HepG2 (cell line): ENCODE results near the gene UAP1L1. TPM values are rescaled to one million over a fixed set of nuclear protein-coding genes. Genes with fewer than 3 reads are reported as not detected.

Experiments used
- ATAC-seq: fragments of 200-7000 bp; cut with Tn5 transposase; 3 replicates; pipeline ENCODE4 v1.9.1; 2020; ENCODE audit warnings: mild to moderate bottlenecking, moderate library complexity
- BruUV-seq: library from RNA; stranded (reverse); fragments of 400-500 nt; replicated peaks from 2 replicates; lab custom pipeline; 2021; lab: Mats Ljungman, UMichigan
- CTCF ChIA-PET: fragments of 300-600 bp; formaldehyde crosslinking; extraction: SDS; loops from one replicate; lab custom pipeline; 2021; ENCODE audit warnings: low total read pairs, inconsistent platforms, low intra/inter-chr PET ratio; lab: Yijun Ruan, JAX
- POLR2A ChIA-PET: fragments of 350-600 bp; sonication (Branson Sonifier 250); formaldehyde crosslinking; loops from one replicate; lab custom pipeline; 2020; ENCODE audit warnings: antibody characterized with exemption, inconsistent platforms; lab: Yijun Ruan, JAX
- DNase-seq: peaks from one replicate; pipeline ENCODE4 v3.0.0-alpha.2; 2015; ENCODE audit warnings: low spot score
- FAIRE-seq: peaks from 3 replicates; lab custom pipeline; 2011; peaks lifted over from hg19 to GRCh38; lab: Jason Lieb, UNC
- H2AFZ ChIP-seq: one replicate; pipeline ENCODE4 v1.6.1; 2011; ENCODE audit warnings: low read length, inconsistent platforms
- H3K27ac ChIP-seq: fragments of 300-600 bp; 3 replicates; pipeline ENCODE4 v1.8.0; 2011; ENCODE audit warnings: mixed run types, mild to moderate bottlenecking, mixed read lengths, low read length, inconsistent platforms; ENCODE audit not compliant: insufficient read depth; ENCODE audit errors: extremely low read length
- H3K27me3 ChIP-seq, 2 experiments: fragments of 200-600 bp in 1 of 2; 2 replicates in 1 of 2; 3 replicates in 1 of 2; pipeline versions ENCODE4 v1.6.0 to v1.8.0; 2011; ENCODE audit warnings: low read length in 2 of 2, mild to moderate bottlenecking in 2 of 2, moderate library complexity in 2 of 2, inconsistent platforms in 1 of 2; ENCODE audit not compliant: insufficient read depth in 2 of 2, control insufficient read depth in 1 of 2
- H3K36me3 ChIP-seq, 2 experiments: fragments of 200-600 bp in 1 of 2; replicated peaks in 1 of 2; 2 replicates in 1 of 2; 3 replicates in 1 of 2; pipeline versions ENCODE4 v1.5.1 to v1.8.0; 2011; ENCODE audit warnings: low read length in 2 of 2, inconsistent platforms in 1 of 2; ENCODE audit not compliant: insufficient read depth in 2 of 2, control insufficient read depth in 1 of 2
- H3K4me1 ChIP-seq: 2 replicates; pipeline ENCODE4 v1.5.1; 2012; ENCODE audit warnings: low read length, inconsistent platforms; ENCODE audit not compliant: insufficient read depth
- H3K4me2 ChIP-seq: 2 replicates; pipeline ENCODE4 v1.6.0; 2011; ENCODE audit warnings: low read depth, low read length, inconsistent platforms
- H3K4me3 ChIP-seq, 3 experiments: fragments of 200-600 bp in 1 of 3; sonication (generic), shearing (Covaris generic) in 1 of 3; replicated peaks in 1 of 3; 2 replicates each; pipeline ENCODE4 v1.5.1; 2011 to 2016; ENCODE audit warnings: low read length in 3 of 3, inconsistent platforms in 2 of 3, low read depth in 2 of 3, mild to moderate bottlenecking in 2 of 3, control low read depth in 1 of 3, mixed read lengths in 1 of 3; ENCODE audit not compliant: insufficient read depth in 1 of 3
- H3K79me2 ChIP-seq: one replicate; pipeline ENCODE4 v1.6.1; 2011; ENCODE audit warnings: low read length, inconsistent platforms; ENCODE audit not compliant: insufficient read depth
- H3K9ac ChIP-seq: 2 replicates; pipeline ENCODE4 v1.6.0; 2011; ENCODE audit warnings: mild to moderate bottlenecking, low read depth, low read length, inconsistent platforms; ENCODE audit not compliant: insufficient read depth
- H3K9me3 ChIP-seq: 2 replicates; pipeline ENCODE4 v1.5.1; 2012; ENCODE audit warnings: mild to moderate bottlenecking, low read length
- H4K20me1 ChIP-seq: 2 replicates; pipeline ENCODE4 v1.6.0; 2011; ENCODE audit warnings: inconsistent platforms, mild to moderate bottlenecking, low read length, moderate library complexity; ENCODE audit not compliant: insufficient read depth
- ARID2 ChIP-seq: sonication (generic); formaldehyde crosslinking; IDR thresholded peaks from 2 replicates; pipeline ENCODE4 v1.8.1; 2022; ENCODE audit warnings: mild to moderate bottlenecking, missing genetic modification reagents, borderline replicate concordance
- CSRNP1 ChIP-seq: sonication (generic); formaldehyde crosslinking; IDR thresholded peaks from 2 replicates; pipeline ENCODE4 v1.8.1; 2023; ENCODE audit warnings: mild to moderate bottlenecking, missing genetic modification reagents
- DBP ChIP-seq: sonication (generic); formaldehyde crosslinking; IDR thresholded peaks from 2 replicates; pipeline ENCODE4 v1.4.0; 2020; ENCODE audit warnings: missing genetic modification reagents; ENCODE audit errors: not compliant biosample characterization
- ELF1 ChIP-seq: sonication (generic); formaldehyde crosslinking; IDR thresholded peaks from 2 replicates; pipeline ENCODE4 v1.4.0; 2020; ENCODE audit warnings: missing genetic modification reagents
- MLXIP ChIP-seq: sonication (generic); formaldehyde crosslinking; IDR thresholded peaks from 2 replicates; pipeline ENCODE4 v1.9.0; 2021; ENCODE audit warnings: missing genetic modification reagents, borderline replicate concordance
- MNT ChIP-seq: fragments of 450-650 bp; IDR thresholded peaks from 2 replicates; pipeline ENCODE4 v1.6.1; 2016
- NCOA5 ChIP-seq: sonication (generic); formaldehyde crosslinking; IDR thresholded peaks from 2 replicates; pipeline ENCODE4 v1.4.0; 2020; ENCODE audit warnings: missing genetic modification reagents
- PAWR ChIP-seq: sonication (generic); formaldehyde crosslinking; IDR thresholded peaks from 2 replicates; pipeline ENCODE4 v1.4.0; 2020; ENCODE audit warnings: missing genetic modification reagents, mild to moderate bottlenecking, borderline replicate concordance
- REPIN1 ChIP-seq: sonication (generic); formaldehyde crosslinking; IDR thresholded peaks from 2 replicates; pipeline ENCODE4 v1.8.0; 2022; ENCODE audit warnings: missing genetic modification reagents, low read depth, mild to moderate bottlenecking, borderline replicate concordance
- SKI ChIP-seq: fragments of 450-650 bp; IDR thresholded peaks from one replicate; pipeline ENCODE4 v1.6.1; 2018; ENCODE audit warnings: mild to moderate bottlenecking; ENCODE audit not compliant: partially characterized antibody
- ZNF784 ChIP-seq: sonication (generic); formaldehyde crosslinking; IDR thresholded peaks from 2 replicates; pipeline ENCODE4 v1.5.1; 2020; ENCODE audit warnings: missing genetic modification reagents, mild to moderate bottlenecking, borderline replicate concordance
- WGBS: methylation state at CpG from one replicate; pipeline ENCODE4 v1.1.6; 2017; ENCODE audit warnings: low lambda C conversion rate; 5-methylcytosine and 5-hydroxymethylcytosine counted together
- in situ Hi-C: cut with HindIII; loops from 2 replicates; pipeline ENCODE4 v1.10.0; 2017; ENCODE audit warnings: low pct_unique_long_range_greater_than_20kb; ENCODE audit not compliant: extremely low pct_ligation_motif_present
- intact Hi-C: fragments of 100-400 bp; cut with micrococcal nuclease; formaldehyde crosslinking; loops from one replicate; pipeline ENCODE4 v1.10.0; 2022; ENCODE audit not compliant: unreplicated experiment
- polyA plus RNA-seq, 8 experiments: library from polyadenylated mRNA; depleted of rRNA in 3 of 8; stranded (reverse) in 7 of 8; unstranded in 1 of 8; fragments of >200 nt; fragmentation: Illumina TruSeq in 4 of 8; extraction: Trizol in 4 of 8; gene quantifications; 2 replicates each; pipeline versions ENCODE4 v1.2.1 to v1.2.3, GENCODE V29; 2011 to 2016; ENCODE audit warnings: low read depth in 4 of 8, missing spikeins in 1 of 8, mixed read lengths in 1 of 8; ENCODE audit not compliant: insufficient read depth in 1 of 8
- total RNA-seq, 5 experiments: library from RNA; depleted of rRNA; stranded (reverse); fragments of >200 nt; fragmentation: Illumina TruSeq; extraction: Trizol; gene quantifications; 2 replicates each; pipeline ENCODE4 v1.2.3, GENCODE V29; 2016; ENCODE audit warnings: low read depth in 1 of 5

UAP1L1 gene
- total and polyA plus RNA-seq, 2 of the 13 experiments (the other 11 are each of a cell fraction or from before 2014, with no cell fraction given) = 5.4 to 6.4 TPM

GRCh38 chr9:137089232-137089947 lies 12.1 kb downstream of the UAP1L1 start:
- Histone ChIP-seq H3K4me1 (peaks cover 42% of the 10 kb centered on the region), H3K36me3 (peaks cover 3 to 11% of the 10 kb centered on the region in 2 experiments; a peak in 2 of 5 replicates), H2AFZ (no peak overlapping the region), H4K20me1 (no peaks in the 10 kb centered on the region), H3K27ac (no peak overlapping the region), H3K27me3 (no peaks in the 10 kb centered on the region; a peak in 1 of 5 replicates), H3K4me2 (no peak overlapping the region), H3K9ac (no peak overlapping the region), H3K79me2 (peaks cover 8% of the 10 kb centered on the region), H3K4me3 (no peak overlapping the region), H3K9me3 (no peaks in the 10 kb centered on the region)
- FAIRE-seq = no peak
- no peak for DNase-seq
- no TSS peak for BruUV-seq
- ATAC-seq = no peak
- intact Hi-C loops = no loop called here
- POLR2A ChIA-PET = no interaction called here
- CTCF ChIA-PET = no interaction called here
- in situ Hi-C loops = no loop called here
- TF ChIP-seq SKI (no peak), MLXIP (CRISPR knock-in tag) (no peak), MNT (no peak), REPIN1 (CRISPR knock-in tag) (no peak), ELF1 (CRISPR knock-in tag) (no peak), ARID2 (no peak), CSRNP1 (no peak), ZNF784 (no peak), DBP (CRISPR knock-in tag) (no peak), PAWR (no peak), NCOA5 (no peak)
- 91% methylated on average over 11 of the region's 11 CpGs for WGBS
